ENCODE data around the gene ELP5.

Gene ELP5

DNA sequence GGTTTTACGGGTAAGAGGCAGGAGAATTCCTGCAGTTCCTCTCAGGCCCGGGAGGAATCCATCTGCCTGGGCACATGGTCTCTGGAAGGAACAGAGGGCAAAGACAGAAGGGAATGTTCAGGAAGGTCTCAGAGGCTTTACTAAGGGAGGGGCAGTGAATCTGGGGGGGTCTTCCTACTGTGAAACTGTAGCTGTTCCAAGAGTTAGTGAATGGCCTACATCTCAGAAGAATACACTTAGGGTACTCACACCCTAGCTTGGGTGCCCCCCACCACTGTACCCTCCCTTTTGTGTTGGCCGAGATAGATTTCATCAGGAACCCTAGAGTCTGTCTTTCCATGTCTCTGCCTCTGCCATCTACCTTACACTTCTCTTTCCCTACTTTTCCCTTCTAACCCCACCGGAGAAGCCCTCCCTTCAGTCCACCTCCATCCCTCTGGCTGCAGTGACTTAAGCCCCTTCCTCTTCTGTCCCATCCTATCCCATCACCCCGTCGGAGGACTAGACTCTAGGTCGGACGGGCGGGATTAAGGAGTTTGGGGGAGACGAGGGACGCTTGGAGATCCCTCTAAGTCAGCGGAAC, 32.7 kb upstream of the ELP5 start:
- no peak for DNase-seq

DNA sequence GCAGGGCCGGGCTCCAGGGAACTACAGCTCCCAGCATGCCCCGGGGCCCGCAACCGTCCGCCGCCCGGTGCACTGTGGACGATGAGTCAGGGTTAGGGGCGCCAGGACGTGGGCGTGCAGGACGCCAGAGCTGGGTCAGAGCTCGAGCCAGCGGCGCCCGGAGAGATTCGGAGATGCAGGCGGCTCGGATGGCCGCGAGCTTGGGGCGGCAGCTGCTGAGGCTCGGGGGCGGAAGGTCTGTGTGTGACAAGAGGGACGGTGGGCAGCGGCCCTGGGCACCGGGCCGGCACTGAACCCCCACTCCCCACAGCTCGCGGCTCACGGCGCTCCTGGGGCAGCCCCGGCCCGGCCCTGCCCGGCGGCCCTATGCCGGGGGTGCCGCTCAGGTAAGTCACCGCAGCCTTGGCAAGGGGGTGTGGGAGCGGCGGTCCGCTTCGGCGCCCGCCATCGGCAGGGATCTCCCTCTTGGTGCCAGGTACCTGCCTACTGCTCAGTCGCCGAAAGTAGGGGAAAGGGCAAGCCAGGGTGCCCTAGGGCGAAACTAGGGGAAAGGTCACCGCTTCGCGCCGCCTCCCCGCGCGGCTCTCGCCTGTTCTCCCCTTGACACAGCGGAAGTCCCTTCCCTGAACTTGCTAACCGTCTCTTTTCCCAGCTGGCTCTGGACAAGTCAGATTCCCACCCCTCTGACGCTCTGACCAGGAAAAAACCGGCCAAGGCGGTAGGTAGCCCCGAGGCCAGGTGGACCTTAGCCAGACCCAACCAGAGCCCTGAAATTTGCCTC, 32.0 kb upstream of the ELP5 start, which contains the start of the genes ACADVL and DLG4:
Gene ACADVL (plus strand): TSS at position 127 of the 781 bp plus-strand sequence. CDS start 47 bp downstream, at position 174.
Gene DLG4 (minus strand): TSS at position 25 of the 781 bp plus-strand sequence.
- peak; percentile 80 for DNase-seq

DNA sequence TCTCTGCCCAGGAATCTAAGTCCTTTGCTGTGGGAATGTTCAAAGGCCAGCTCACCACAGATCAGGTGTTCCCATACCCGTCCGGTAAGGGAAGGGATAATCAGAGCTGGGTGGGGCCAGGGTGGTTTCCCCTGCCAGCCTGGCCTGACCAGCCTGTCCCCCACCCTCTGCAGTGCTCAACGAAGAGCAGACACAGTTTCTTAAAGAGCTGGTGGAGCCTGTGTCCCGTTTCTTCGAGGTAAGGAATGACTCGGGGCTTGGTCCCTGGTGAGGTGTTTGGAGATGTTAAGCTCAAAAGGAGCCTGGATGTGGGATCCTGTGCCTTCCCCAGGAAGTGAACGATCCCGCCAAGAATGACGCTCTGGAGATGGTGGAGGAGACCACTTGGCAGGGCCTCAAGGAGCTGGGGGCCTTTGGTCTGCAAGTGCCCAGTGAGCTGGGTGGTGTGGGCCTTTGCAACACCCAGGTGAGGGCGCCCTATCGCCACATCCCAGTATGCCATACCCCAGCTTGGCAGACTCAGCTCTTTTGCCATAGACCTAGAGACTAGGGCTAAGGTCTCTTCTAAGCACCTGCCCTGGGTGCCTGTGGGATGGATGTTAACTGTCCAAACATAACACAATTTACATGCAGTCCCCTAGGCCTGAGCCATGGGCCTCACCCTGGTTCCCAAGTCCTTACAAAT, 31.3 kb upstream of the ELP5 start:
- DNase-seq: peak; percentile 71

DNA sequence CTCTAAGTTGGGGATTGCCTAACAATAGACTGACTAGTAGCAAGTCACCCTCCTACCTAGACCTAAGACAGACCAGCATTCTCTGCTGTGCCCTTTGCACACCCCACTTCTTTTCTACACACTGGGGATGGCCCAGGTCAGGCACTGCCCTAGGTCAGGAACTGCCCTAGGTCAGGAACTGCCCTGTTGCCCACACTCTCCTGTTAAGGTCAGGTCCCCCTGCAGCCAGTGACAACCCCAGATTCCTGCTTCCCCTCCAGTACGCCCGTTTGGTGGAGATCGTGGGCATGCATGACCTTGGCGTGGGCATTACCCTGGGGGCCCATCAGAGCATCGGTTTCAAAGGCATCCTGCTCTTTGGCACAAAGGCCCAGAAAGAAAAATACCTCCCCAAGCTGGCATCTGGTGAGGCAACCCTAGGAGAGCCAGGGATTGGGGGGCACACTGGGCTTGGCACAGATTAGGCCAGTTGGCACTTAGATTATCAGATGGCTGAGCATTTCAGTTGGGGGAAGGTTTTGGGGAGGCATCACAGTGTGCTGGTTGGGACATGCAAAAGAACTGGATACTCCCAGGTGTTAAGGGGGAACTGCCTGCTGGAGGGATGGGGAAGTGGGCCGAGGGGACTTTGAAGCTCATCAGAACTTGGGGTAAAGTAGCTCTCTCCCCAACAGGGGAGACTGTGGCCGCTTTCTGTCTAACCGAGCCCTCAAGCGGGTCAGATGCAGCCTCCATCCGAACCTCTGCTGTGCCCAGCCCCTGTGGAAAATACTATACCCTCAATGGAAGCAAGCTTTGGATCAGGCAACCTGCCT, 30.5 kb upstream of the ELP5 start:
- DNase-seq: no peak

DNA sequence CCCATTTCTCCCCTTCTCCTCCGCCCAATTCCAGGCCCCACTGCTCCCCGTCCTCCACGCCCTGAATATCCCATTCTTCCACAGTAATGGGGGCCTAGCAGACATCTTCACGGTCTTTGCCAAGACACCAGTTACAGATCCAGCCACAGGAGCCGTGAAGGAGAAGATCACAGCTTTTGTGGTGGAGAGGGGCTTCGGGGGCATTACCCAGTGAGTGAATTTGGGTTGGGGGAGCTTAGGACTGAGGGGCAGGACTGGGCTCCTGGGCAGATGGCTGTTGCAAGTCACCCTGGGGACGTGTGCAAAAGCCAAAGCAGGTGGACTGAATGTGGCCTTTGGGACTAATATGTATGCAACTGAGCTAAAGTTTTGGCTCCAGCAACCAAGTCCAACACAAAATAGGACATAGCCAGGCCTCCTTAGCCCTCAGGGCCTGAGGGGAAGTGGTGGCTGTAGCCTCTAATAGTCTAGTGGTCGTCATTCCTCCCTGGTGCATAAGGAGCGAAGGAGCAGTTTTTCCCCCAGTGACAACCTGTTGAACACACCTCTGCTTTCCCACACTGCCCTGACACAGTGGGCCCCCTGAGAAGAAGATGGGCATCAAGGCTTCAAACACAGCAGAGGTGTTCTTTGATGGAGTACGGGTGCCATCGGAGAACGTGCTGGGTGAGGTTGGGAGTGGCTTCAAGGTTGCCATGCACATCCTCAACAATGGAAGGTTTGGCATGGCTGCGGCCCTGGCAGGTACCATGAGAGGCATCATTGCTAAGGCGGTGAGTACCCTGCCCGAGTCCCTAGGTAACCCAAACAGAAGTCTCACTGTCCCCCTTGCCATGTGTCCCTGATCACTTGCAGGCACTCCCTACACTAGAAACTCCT, 29.7 kb upstream of the ELP5 start:
- DNase-seq: no peak

DNA sequence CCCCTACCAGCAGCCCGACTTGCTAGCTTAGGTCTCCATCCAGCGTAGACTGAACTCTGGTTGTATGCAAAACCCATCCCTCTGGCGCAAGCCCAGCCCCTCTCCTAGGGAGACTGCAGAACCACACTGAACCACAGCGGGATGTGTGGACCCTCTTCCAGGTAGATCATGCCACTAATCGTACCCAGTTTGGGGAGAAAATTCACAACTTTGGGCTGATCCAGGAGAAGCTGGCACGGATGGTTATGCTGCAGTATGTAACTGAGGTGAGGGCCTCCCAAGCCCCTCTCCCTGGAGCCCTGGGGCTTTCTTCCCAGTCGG, 29.1 kb upstream of the ELP5 start:
- no peak for DNase-seq

DNA sequence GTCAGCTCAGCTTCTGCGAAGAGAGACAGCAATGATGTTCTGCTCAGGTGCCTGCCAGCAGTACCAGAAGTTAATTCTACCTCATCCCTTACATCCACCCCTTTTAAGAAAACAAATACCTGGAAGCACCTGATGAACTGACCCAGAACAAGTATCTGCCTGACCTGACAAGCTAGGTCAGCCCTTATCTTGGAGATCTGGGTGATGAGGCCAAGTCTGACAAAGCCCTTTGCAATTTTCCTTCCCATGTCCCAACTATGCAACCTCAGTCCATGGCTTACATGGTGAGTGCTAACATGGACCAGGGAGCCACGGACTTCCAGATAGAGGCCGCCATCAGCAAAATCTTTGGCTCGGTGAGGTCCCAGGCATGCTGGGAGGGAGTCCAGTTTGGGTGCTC, 28.6 kb upstream of the ELP5 start:
- DNase-seq: no peak

DNA sequence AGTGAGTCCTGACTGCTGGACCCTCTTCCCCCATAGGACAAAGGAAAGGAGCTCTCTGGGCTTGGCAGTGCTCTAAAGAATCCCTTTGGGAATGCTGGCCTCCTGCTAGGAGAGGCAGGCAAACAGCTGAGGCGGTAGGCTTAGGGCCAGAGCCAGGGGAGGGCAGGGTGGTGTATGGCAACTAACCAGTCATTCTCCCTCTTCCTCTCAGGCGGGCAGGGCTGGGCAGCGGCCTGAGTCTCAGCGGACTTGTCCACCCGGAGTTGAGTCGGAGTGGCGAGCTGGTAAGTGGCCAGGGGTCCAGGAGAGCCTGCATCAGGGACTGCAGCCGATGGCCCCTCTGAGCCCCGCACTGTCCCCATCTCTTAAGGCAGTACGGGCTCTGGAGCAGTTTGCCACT, 27.9 kb upstream of the ELP5 start:
- DNase-seq: no peak

DNA sequence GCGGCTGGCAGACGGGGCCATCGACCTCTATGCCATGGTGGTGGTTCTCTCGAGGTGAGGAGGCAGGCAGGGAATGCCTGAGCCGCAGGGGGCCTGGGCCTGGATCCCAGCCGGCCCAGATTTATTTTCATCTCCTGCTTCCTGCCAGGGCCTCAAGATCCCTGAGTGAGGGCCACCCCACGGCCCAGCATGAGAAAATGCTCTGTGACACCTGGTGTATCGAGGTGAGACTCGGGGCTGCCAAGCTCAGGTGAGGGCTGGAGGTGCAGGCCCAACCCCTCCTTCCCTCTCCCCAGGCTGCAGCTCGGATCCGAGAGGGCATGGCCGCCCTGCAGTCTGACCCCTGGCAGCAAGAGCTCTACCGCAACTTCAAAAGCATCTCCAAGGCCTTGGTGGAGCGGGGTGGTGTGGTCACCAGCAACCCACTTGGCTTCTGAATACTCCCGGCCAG, 27.3 kb upstream of the ELP5 start:
- no peak for DNase-seq

DNA sequence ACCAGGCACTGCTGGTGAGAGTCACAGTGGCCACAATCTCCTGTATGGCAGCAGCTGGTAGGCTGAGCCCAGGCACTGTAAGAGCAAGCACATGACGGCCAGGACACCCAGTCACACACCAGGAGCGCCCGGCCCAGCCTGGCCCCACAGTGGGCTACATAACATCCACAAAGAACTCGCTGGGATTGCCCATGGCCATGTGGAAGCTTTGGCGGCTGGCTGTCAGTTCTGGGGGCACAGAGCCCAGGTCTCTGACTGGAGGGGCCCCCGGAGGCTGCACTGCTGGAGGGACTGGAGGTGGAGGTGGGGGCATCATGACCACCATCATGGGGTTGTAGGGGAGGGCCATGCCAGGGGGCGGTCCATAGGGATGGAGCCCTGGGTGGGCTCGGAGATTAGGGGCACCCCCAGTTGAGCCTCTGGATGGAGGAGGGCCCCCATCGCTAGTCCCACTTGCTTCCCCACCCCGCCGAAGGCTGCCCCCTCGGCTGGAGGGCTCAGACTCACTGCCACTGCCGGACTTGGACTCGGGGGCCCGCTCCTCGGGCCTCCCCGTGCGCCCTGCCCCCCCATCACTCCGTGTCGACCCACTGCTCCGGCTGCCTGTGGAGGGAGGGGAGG, 26.2 kb upstream of the ELP5 start:
- no peak for DNase-seq

DNA sequence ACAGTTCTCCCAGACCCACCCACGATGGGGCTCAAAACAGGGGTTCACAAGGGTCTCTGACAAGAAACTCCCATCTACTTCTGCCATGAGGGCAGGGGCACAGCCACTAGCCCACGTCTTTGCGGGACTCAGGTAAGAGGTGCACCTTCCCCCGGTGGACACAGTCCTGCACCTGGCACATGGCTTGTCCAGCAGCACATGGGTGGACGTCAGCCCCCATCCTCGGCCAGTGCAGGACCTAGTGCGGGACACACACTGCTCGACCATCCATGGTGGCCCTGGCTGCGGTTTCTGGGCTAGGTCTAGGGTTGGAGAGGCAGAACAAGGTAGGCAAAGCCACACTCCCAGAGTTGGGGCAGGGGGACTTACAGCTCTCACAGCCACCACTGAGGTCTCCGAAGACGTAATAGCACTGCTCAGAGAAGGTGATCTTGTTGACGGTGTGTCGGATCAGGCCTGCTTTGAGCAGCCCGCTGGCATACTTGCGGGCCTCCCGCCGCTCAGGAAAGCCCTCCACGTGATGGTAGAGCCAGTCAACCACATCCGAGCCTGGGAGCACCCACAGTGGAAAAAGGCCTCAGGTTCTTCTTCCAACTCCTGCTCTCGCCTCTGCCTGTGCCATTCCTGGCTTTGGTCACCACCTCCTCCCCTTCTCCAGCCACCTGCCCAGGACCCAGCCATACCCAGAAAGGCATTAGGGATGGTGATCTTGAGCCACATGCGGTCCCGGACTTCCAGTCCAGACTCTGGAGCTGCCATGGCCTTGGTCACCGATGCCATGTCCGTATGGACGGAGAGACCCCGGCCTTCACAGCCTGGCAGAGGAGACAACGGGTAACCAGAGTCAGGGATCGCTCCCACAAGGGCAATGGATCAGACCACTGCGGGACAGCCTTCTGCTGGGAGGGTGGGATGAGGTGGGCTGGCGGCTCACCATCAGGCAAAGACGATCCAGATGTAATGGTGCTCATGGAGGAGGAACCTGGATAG, 25.0 kb upstream of the ELP5 start:
- no peak for DNase-seq

DNA sequence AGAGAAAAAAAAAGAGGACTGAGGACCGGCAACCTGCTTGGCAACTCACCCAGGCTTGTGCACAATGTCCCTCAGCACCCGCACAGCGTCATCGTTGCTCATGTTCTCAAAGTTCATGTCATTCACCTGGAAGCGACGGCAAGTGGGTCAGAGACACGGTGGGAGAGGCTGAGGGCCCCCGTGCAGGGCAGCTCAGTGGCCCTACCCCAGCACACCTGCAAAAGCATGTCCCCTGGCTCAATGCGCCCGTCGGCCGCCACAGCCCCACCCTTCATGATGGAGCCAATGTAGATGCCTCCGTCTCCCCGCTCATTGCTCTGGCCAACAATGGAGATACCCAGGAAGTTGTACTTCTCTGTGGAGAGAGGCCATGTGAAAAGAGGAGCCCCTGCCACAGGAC, 23.1 kb upstream of the ELP5 start:
- no peak for DNase-seq

DNA sequence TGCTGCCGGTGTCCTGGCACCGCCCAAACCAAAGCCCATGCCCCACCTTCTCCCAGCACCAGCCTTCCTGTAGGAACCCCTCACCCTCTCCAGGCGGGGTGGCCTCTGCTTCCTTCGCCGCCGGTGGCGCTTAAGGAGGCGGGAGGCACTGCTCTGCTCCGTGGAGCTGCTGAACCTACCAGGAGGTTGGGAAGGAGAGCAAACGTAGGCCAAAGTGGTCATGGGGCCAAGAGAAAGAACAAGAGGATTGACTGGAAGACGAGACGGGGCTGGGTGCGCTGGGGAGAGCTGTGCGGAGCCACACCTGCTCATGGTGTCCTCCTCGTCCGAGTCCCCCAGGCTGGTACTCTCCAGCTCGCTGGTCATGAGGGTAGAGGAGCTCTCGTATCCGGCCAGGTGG, 22.5 kb upstream of the ELP5 start:
- DNase-seq: no peak

DNA sequence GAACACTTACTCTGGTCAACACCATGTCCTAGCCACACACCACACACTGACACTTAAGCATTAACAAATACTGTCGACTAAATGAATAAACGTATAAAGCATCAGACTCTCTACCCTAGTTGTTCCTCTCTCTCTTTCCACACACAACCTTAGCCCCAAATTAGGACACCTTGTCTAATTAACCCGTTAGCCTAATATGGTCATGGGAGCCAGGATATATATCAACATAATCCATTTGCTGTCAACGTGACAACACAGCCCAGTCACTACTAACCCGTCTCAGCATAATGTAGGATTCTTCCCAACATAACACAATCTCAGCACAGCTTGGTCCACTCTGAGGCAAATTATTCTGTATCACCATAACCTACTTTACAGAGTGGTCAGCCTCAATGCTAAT, 19.9 kb upstream of the ELP5 start:
- no peak for DNase-seq

DNA sequence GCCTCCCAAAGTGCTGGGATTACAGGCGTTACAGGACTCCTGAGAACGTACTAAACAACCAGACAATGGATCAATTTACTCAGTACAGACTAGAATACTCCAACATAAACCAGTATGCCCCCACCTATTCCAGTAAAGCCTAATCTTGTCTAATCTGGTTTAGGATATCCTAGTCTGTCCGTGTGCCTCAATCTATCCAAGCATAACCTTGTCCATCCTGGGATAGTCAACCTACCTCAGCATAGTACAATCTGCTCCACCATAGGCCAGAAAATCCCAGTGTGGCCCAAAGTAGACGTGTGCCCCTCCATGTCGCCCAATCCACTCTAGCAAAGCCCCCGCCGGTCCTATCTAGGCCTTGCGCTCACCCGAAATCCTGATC, 18.3 kb upstream of the ELP5 start:
- no peak for DNase-seq

DNA sequence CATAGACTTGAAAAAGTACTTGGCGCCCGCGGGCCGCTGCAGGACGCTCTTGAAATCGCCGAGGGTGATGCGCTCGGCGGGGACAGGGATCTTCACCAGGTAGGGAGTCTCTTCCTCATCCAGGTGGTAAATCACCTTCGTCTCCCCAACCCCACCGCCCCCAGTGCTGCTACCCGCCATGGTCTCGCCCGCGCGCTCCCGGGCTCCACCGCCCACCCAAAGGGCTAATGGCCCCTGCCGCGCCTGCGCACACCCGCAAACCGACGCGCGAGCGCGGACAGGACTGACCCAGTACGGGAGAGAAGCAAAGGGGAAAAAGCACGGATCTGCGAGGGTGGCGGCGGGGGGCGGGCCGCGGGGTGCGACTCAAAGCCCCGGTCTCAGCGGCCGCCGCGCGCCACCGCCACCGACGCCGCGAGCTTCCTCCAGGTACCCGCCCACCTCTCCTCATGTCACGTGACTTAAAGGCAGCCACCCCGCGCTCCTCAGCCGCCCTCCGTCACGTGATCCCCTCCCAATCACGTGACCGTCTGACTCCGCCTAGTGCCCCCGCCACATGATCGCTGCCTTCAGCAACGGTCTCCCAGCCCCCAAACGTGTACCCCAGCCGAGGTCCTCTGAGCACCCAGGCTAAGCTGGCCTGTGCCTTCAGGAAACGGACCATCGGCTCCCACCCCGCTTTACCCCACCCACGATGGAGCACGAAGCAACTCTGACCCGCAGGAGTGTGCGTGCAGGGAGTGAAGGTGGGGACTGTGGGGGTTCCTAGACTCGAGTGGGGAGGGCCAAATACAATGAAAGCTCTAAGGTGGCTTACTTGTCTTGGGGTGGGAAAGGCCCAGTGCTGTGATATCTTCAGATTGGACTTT, 17.7 kb upstream of the ELP5 start, which contains the start of gene DVL2:
Gene DVL2 (minus strand): TSS at position 435 of the 869 bp plus-strand sequence. CDS start 255 bp downstream, at position 180.
- peak; percentile 95 for DNase-seq

DNA sequence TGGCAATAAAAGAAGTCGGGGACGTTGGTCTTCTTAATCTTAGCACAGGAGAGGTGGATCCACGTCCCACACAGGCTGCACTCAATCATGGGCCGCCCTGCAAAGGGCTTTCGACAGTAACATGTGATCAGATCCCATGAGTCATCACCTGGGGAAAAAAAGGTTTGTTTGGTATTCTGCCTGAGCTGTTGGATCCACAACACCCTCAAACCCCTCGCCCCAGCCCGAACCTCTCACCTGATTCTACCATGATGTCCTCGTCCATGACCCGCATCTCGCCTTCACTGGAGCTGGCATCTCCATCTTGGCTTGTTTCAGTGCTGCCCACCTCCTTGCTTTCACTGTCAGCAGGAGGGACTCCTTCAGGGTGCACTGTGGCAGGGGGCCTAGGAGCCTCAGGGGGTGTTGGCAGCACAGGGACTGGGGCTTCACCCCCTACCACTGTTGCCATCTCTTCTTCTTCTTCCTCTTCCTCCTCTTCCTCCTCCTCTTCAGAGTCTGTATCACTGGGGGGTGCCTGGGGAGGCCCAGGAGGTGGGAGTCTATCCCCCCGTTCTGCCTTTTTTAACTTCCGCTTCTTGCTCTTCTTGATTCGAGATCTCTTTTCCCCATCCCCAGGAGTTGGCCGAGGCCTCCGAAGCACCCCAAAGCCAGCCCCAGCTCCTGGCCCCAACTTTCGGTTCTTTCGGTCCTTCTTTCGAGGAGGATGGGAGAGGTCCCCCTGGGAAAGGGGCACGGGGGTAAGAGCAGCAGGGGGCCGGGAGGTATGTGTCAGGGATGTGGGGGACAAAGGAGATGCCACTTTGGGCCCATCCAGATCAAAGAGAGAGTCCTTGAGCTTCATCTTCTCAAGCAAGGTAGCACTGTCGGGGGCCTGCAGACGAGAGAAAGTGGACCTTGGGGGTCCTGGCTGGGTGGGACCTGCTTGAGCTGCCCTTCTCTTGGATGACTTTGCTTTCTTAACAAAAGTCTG, 16.0 kb upstream of the ELP5 start:
- no peak for DNase-seq

DNA sequence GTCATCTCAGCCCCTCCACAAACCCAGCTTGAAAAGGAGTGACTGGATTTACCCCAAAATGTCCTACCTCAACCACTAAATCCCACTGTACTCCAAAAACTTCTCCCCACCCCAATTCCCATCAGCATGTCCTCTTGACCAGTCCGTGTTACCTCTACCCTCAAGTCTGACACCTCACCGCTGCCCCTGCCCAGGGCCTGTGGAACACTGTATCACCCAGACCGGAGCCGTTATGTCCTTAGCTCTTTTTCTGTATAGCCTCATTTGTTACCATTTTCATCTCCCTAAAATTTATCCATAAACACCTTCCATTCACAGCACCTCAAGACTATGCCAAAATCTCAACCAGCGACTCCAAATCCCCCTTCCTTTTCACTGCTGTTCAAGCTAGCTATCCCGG, 15.2 kb upstream of the ELP5 start:
- DNase-seq: no peak
